ENCODE results near the gene VSIG10.

The VSIG10 gene

GRCh38 chr12:118055144-118055557 is 48.7 kb downstream of the VSIG10 start:
- no peak for DNase-seq (ENCODE audit: low read depth)
- peak; percentile 67 for TF ChIP-seq CTCF (conservative IDR thresholded peaks at IDR 0.05; ENCODE audit: low read depth, low read length)
- no peak overlapping the region for H3K4me3 ChIP-seq (ENCODE audit: low read length)

GRCh38 chr12:118053071-118053985 is 50.5 kb downstream of the VSIG10 start:
- TF ChIP-seq CTCF (conservative IDR thresholded peaks at IDR 0.05; ENCODE audit: low read depth, low read length), result no peak
- no peak overlapping the region for H3K4me3 ChIP-seq (ENCODE audit: low read length)
- DNase-seq (ENCODE audit: low read depth), result no peak

- peak; percentile 85 for DNase-seq (ENCODE audit: low read depth)
- no peak overlapping the region for H3K4me3 ChIP-seq (ENCODE audit: low read length)
These were observed 51.3 kb downstream of the VSIG10 start for GRCh38 chr12:118052324-118053070.

GRCh38 chr12:118050972-118051910 is 52.6 kb downstream of the VSIG10 start:
- TF ChIP-seq CTCF (conservative IDR thresholded peaks at IDR 0.05; ENCODE audit: low read depth, low read length), result no peak
- no peak for DNase-seq (ENCODE audit: low read depth)
- H3K4me3 ChIP-seq (ENCODE audit: low read length), result no peak overlapping the region

More at GRCh38 chr12:118052324-118053070, 51.3 kb downstream of the VSIG10 start:
- TF ChIP-seq CTCF (conservative IDR thresholded peaks at IDR 0.05; ENCODE audit: low read depth, low read length), result no peak

- DNase-seq (ENCODE audit: low read depth), result no peak
- TF ChIP-seq CTCF (conservative IDR thresholded peaks at IDR 0.05; ENCODE audit: low read depth, low read length), result no peak
- no peak overlapping the region for H3K4me3 ChIP-seq (ENCODE audit: low read length)
These were observed 57.4 kb downstream of the VSIG10 start for GRCh38 chr12:118046430-118046829.

GRCh38 chr12:118044577-118044976 is 59.2 kb downstream of the VSIG10 start:
- no peak for TF ChIP-seq CTCF (conservative IDR thresholded peaks at IDR 0.05; ENCODE audit: low read depth, low read length)
- no peak overlapping the region for H3K4me3 ChIP-seq (ENCODE audit: low read length)
- no peak for DNase-seq (ENCODE audit: low read depth)
